Measurements from ENCODE around the gene DUS1L. TPM values are rescaled to one million over a fixed set of nuclear protein-coding genes. Genes with fewer than 3 reads are reported as not detected.

DUS1L gene
- total RNA-seq, 1 donor from 2014 or later, result 74.1 TPM

DNA sequence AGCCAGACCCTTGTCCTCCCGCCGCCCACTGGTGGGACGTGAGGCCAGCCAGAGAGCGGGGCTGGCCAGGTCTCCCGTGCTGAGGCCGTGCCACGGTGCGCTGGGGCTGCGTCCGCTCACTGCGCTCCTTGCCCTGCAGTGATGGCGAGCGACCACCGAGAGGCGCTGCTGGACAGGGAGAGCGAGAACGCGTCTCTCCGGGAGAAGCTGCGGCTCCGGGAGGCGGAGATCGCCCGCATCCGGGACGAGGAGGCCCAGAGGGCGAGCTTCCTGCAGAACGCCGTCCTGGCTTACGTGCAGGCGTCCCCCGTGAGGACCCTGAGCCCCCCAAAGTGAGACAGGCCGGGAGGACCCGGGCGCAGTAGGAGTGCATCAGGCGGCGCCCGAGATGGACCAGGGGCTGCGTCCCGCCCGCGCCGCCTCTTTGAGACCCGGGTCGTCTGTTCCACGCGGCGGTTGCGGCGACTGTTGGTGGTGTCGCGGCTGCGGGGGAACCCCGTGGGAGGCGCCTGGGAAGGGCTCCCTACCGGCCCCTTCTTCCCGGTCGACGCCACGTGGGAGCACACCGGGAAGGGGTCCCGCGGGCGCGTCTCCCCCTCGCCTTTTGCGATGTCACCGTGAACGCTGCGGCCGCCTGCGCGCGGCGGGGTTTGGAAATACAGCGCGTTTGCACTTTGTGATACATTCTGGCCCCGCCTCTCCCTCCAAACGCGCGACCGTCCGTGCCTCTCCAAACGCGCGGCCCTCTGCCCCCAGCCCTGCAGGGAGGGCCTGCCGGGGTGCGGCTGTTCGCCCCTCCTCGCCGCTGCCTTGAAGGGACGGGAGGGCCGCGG lies 34.9 kb downstream of the DUS1L start:
- peaks cover 9% of the 10 kb centered on the region for H3K4me1 Mint-ChIP-seq (ENCODE audit: unreplicated experiment)
- H3K36me3 Mint-ChIP-seq (ENCODE audit: low read depth, unreplicated experiment), result peaks cover 6% of the 10 kb centered on the region
- TF ChIP-seq, protein P1, sequence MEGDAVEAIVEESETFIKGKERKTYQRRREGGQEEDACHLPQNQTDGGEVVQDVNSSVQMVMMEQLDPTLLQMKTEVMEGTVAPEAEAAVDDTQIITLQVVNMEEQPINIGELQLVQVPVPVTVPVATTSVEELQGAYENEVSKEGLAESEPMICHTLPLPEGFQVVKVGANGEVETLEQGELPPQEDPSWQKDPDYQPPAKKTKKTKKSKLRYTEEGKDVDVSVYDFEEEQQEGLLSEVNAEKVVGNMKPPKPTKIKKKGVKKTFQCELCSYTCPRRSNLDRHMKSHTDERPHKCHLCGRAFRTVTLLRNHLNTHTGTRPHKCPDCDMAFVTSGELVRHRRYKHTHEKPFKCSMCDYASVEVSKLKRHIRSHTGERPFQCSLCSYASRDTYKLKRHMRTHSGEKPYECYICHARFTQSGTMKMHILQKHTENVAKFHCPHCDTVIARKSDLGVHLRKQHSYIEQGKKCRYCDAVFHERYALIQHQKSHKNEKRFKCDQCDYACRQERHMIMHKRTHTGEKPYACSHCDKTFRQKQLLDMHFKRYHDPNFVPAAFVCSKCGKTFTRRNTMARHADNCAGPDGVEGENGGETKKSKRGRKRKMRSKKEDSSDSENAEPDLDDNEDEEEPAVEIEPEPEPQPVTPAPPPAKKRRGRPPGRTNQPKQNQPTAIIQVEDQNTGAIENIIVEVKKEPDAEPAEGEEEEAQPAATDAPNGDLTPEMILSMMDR (IDR thresholded peaks at IDR 0.05; ENCODE audit: unreplicated experiment), result peak; percentile 88
- H3K27me3 Mint-ChIP-seq (ENCODE audit: unreplicated experiment), result peaks cover 20% of the 10 kb centered on the region
- no peak overlapping the region for H3K27ac Mint-ChIP-seq (ENCODE audit: unreplicated experiment)
- peak; percentile 92 for DNase-seq (ENCODE audit: low spot score)
- H3K9me3 Mint-ChIP-seq (ENCODE audit: unreplicated experiment), result no peaks in the 10 kb centered on the region
- peak overlapping the region; percentile 65 for H3K4me3 Mint-ChIP-seq (ENCODE audit: unreplicated experiment)

DNA sequence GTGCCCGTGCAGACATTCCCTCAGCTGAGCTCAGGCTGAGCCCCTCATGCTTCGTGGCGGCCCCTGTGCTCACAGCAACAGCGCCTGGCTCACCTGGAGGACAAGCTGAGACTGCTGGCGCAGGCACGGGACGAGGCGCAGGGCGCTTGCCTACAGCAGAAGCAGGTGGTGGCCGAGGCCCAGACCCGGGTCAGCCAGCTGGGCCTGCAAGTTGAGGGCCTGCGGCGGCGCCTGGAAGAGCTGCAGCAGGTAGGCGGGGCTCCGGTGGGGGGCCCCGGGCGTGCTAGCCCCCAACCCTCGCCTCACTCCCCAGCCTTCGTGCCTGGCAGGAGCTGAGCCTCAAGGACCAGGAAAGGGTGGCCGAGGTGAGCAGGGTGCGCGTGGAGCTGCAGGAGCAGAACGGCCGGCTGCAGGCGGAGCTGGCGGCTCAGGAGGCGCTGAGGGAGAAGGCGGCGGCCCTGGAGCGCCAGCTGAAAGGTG lies 35.6 kb downstream of the DUS1L start:
- no peak overlapping the region for H3K27ac Mint-ChIP-seq (ENCODE audit: unreplicated experiment)
- DNase-seq (ENCODE audit: low spot score), result no peak
- peaks cover 14% of the 10 kb centered on the region for H3K27me3 Mint-ChIP-seq (ENCODE audit: unreplicated experiment)
- TF ChIP-seq, protein P1 (IDR thresholded peaks at IDR 0.05; ENCODE audit: unreplicated experiment), result no peak
- H3K4me1 Mint-ChIP-seq (ENCODE audit: unreplicated experiment), result peaks cover 5% of the 10 kb centered on the region
- no peak overlapping the region for H3K4me3 Mint-ChIP-seq (ENCODE audit: unreplicated experiment)
- no peaks in the 10 kb centered on the region for H3K9me3 Mint-ChIP-seq (ENCODE audit: unreplicated experiment)
- H3K36me3 Mint-ChIP-seq (ENCODE audit: low read depth, unreplicated experiment), result peaks cover 2% of the 10 kb centered on the region

DNA sequence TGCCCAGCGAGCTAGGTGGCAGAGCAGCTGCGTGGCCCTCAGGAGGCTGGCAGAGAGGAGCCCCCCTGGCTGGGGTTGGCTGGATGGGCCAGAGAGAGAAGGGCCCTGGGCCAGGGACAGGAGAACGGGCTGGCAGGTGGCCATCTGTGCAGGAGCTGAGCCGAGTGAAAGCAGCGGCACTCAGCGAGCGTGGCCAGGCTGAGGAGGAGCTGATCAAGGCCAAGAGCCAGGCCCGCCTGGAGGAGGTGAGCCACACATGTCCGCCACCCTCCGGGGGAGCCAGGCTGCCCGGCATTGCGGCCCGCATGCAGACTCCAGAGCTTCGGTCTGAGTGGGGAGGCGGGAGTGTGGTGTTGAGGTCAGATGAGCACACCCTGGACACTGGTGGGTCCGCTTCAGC lies 36.2 kb downstream of the DUS1L start:
- TF ChIP-seq, protein P1 (IDR thresholded peaks at IDR 0.05; ENCODE audit: unreplicated experiment), result no peak
- H3K4me3 Mint-ChIP-seq (ENCODE audit: unreplicated experiment), result peak overlapping the region; percentile 65
- H3K9me3 Mint-ChIP-seq (ENCODE audit: unreplicated experiment), result no peaks in the 10 kb centered on the region
- H3K27me3 Mint-ChIP-seq (ENCODE audit: unreplicated experiment), result peaks cover 11% of the 10 kb centered on the region
- peak overlapping the region; percentile 61 for H3K27ac Mint-ChIP-seq (ENCODE audit: unreplicated experiment)
- DNase-seq (ENCODE audit: low spot score), result no peak
- no peaks in the 10 kb centered on the region for H3K36me3 Mint-ChIP-seq (ENCODE audit: low read depth, unreplicated experiment)
- H3K4me1 Mint-ChIP-seq (ENCODE audit: unreplicated experiment), result peaks cover 3% of the 10 kb centered on the region

DNA sequence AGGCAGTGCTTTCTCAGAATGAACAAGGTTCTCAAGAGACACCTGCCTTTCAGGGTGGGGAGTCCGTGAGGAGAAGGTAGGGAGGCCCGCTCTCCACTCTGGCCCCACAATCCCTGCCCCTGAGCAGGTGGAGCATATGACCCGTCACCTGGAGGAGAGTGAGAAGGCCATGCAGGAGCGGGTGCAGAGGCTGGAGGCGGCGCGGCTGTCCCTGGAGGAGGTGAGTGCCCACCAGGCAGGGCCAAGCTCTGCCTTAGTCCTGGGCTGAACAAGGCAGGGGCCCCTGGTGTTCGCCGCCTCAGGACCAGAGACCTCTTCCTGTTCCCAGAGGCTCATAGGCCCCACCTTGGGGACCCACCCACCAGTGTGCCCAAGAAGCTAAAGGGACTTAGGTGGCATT lies 36.6 kb downstream of the DUS1L start:
- TF ChIP-seq, protein P1 (IDR thresholded peaks at IDR 0.05; ENCODE audit: unreplicated experiment), result no peak
- Mint-ChIP-seq H3K36me3 (ENCODE audit: low read depth, unreplicated experiment) (no peaks in the 10 kb centered on the region), H3K4me3 (ENCODE audit: unreplicated experiment) (no peak overlapping the region), H3K27ac (ENCODE audit: unreplicated experiment) (no peak overlapping the region), H3K27me3 (ENCODE audit: unreplicated experiment) (peaks cover 11% of the 10 kb centered on the region), H3K9me3 (ENCODE audit: unreplicated experiment) (no peaks in the 10 kb centered on the region), H3K4me1 (ENCODE audit: unreplicated experiment) (peaks cover 3% of the 10 kb centered on the region)
- DNase-seq (ENCODE audit: low spot score), result no peak

DNA sequence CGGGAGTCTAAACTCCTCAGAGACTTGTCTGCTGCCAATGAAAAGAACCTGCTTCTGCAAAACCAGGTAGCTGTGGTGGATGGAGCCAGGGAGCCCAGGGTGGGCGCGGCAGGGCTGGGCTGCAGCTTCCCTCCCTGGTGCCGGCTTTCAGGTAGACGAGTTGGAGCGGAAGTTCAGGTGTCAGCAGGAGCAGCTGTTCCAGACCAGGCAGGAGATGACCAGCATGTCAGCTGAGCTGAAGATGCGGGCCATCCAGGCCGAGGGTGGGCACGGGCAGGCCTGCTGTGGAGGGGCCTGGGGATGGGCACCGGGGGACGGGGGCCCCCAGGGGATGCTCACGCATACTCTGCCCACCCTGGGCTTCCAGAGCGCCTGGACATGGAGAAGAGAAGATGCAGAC lies 37.4 kb downstream of the DUS1L start:
- TF ChIP-seq, protein P1 (IDR thresholded peaks at IDR 0.05; ENCODE audit: unreplicated experiment), result no peak
- peaks cover 11% of the 10 kb centered on the region for H3K27me3 Mint-ChIP-seq (ENCODE audit: unreplicated experiment)

More for the DNA sequence above, 37.4 kb downstream of the DUS1L start:
- no peak for DNase-seq (ENCODE audit: low spot score)
- peaks cover 3% of the 10 kb centered on the region for H3K4me1 Mint-ChIP-seq (ENCODE audit: unreplicated experiment)
- H3K27ac Mint-ChIP-seq (ENCODE audit: unreplicated experiment), result no peak overlapping the region
- no peaks in the 10 kb centered on the region for H3K9me3 Mint-ChIP-seq (ENCODE audit: unreplicated experiment)
- no peaks in the 10 kb centered on the region for H3K36me3 Mint-ChIP-seq (ENCODE audit: low read depth, unreplicated experiment)
- no peak overlapping the region for H3K4me3 Mint-ChIP-seq (ENCODE audit: unreplicated experiment)

Data from endothelial cell (in vitro differentiated cells).